Endothelial cell of umbilical vein (primary cell): ENCODE measurements around the gene ZNF524. TPM values are rescaled to one million over a fixed set of nuclear protein-coding genes. Genes with fewer than 3 reads are reported as not detected.

Source experiments
- BruUV-seq: library from RNA; stranded (reverse); fragments of 400-500 nt; replicated peaks from 2 replicates; lab custom pipeline; 2021; lab: Mats Ljungman, UMichigan
- CTCF ChIA-PET: fragments of 300-600, 350-600 bp; sonication (Branson Sonifier 250); formaldehyde crosslinking; loops from one replicate; lab custom pipeline; 2021; ENCODE audit warnings: antibody characterized with exemption, inconsistent platforms; lab: Charles Lee
- POLR2A ChIA-PET: fragments of 300-600, 350-600 bp; sonication (Branson Sonifier 250); formaldehyde crosslinking; loops from one replicate; lab custom pipeline; 2021; ENCODE audit warnings: antibody characterized with exemption, inconsistent platforms; lab: Charles Lee
- DNase-seq: peaks from one replicate; pipeline ENCODE4 v3.0.0-alpha.2; 2011; ENCODE audit warnings: low read depth, low spot score
- FAIRE-seq: peaks from 2 replicates; lab custom pipeline; 2011; peaks lifted over from hg19 to GRCh38; lab: Jason Lieb, UNC
- H2AFZ ChIP-seq: 2 replicates; pipeline ENCODE4 v1.6.0; 2012; ENCODE audit warnings: low read depth, low read length, control low read depth, inconsistent platforms
- H3K27ac ChIP-seq: 2 replicates; pipeline ENCODE4 v1.5.1; 2011; ENCODE audit warnings: low read depth, mild to moderate bottlenecking, control low read depth, low read length, moderate library complexity; ENCODE audit not compliant: insufficient read depth
- H3K27me3 ChIP-seq, 2 experiments: 2 replicates each; pipeline versions ENCODE4 v1.6.0 to v1.6.1; 2011; ENCODE audit warnings: low read length in 2 of 2, mixed read lengths in 1 of 2; ENCODE audit not compliant: control insufficient read depth in 2 of 2, insufficient read depth in 2 of 2
- H3K36me3 ChIP-seq, 2 experiments: 2 replicates in 1 of 2; 3 replicates in 1 of 2; pipeline ENCODE4 v1.5.1; 2011; ENCODE audit warnings: low read length in 2 of 2, mild to moderate bottlenecking in 1 of 2, moderate library complexity in 1 of 2; ENCODE audit not compliant: control insufficient read depth in 2 of 2, insufficient read depth in 2 of 2; ENCODE audit errors: extremely low read depth in 1 of 2
- H3K4me1 ChIP-seq: 3 replicates; pipeline ENCODE4 v1.5.1; 2011; ENCODE audit warnings: mild to moderate bottlenecking, low read length; ENCODE audit not compliant: control insufficient read depth, insufficient read depth; ENCODE audit errors: extremely low read depth
- H3K4me2 ChIP-seq: 2 replicates; pipeline ENCODE4 v1.6.1; 2011; ENCODE audit warnings: low read length, control low read depth, mixed read lengths; ENCODE audit not compliant: insufficient read depth
- H3K4me3 ChIP-seq, 3 experiments: fragments of 200-600 bp in 1 of 3; sonication (generic), shearing (Covaris generic) in 1 of 3; replicated peaks in 1 of 3; 2 replicates each; pipeline ENCODE4 v1.5.1; 2011 to 2016; ENCODE audit warnings: control low read depth in 3 of 3, low read length in 3 of 3, mild to moderate bottlenecking in 2 of 3, inconsistent platforms in 1 of 3, low read depth in 1 of 3, moderate library complexity in 1 of 3; ENCODE audit not compliant: insufficient read depth in 1 of 3
- H3K79me2 ChIP-seq: 2 replicates; pipeline ENCODE4 v1.6.0; 2012; ENCODE audit warnings: low read length, inconsistent platforms; ENCODE audit not compliant: control insufficient read depth, insufficient read depth
- H3K9ac ChIP-seq: replicated peaks from 2 replicates; pipeline ENCODE3; 2011; ENCODE audit warnings: low read length, control low read depth; ENCODE audit not compliant: insufficient read depth; ENCODE audit errors: extremely low read depth
- H3K9me1 ChIP-seq: replicated peaks from 3 replicates; pipeline ENCODE4 v1.6.0; 2011; ENCODE audit warnings: mild to moderate bottlenecking, low read length; ENCODE audit not compliant: control insufficient read depth, insufficient read depth; ENCODE audit errors: extremely low read depth
- H3K9me3 ChIP-seq: replicated peaks from 2 replicates; pipeline ENCODE4 v1.5.1; 2012; ENCODE audit warnings: low read length, inconsistent platforms; ENCODE audit not compliant: control insufficient read depth, insufficient read depth
- H4K20me1 ChIP-seq: replicated peaks from 2 replicates; pipeline ENCODE3; 2011; ENCODE audit warnings: mild to moderate bottlenecking, low read length; ENCODE audit not compliant: control insufficient read depth, insufficient read depth; ENCODE audit errors: extremely low read depth
- EZH2 ChIP-seq: IDR thresholded peaks from 2 replicates; pipeline ENCODE4 v1.6.1; 2012; ENCODE audit warnings: borderline replicate concordance, low read depth, mild to moderate bottlenecking, moderate library complexity, low read length, inconsistent platforms; ENCODE audit not compliant: severe bottlenecking
- FOS ChIP-seq: IDR thresholded peaks from 2 replicates; pipeline ENCODE4 v1.6.1; 2011; ENCODE audit warnings: mild to moderate bottlenecking, low read length, moderate library complexity, borderline replicate concordance; ENCODE audit not compliant: insufficient read depth
- GATA2 ChIP-seq: IDR thresholded peaks from 2 replicates; pipeline ENCODE4 v1.7.0; 2011; ENCODE audit warnings: low read depth, mild to moderate bottlenecking, moderate library complexity, mixed read lengths, low read length; ENCODE audit not compliant: insufficient read length, insufficient read depth
- JUN ChIP-seq: IDR thresholded peaks from 2 replicates; pipeline ENCODE4 v1.6.1; 2011; ENCODE audit warnings: borderline replicate concordance, low read depth; ENCODE audit not compliant: insufficient read length, insufficient read depth
- POLR2A ChIP-seq: IDR thresholded peaks from 2 replicates; pipeline ENCODE4 v1.6.1; 2012; ENCODE audit warnings: low read depth, mild to moderate bottlenecking, control low read depth, low read length
- POLR2AphosphoS5 ChIP-seq: IDR thresholded peaks from 2 replicates; pipeline ENCODE4 v1.6.1; 2012; ENCODE audit warnings: low read depth, mild to moderate bottlenecking, control low read depth, low read length, moderate library complexity; ENCODE audit not compliant: insufficient read depth
- dilution Hi-C: fragments of 300-500 bp; cut with MboI; formaldehyde crosslinking; loops from one replicate; pipeline ENCODE4 v1.15.0; 2019; ENCODE audit warnings: low sequenced_read_pairs; ENCODE audit not compliant: extremely low pct_ligation_motif_present
- intact Hi-C: fragments of 100-400 bp; cut with micrococcal nuclease; formaldehyde crosslinking; loops from one replicate; pipeline ENCODE4 v1.10.0; 2022
- polyA plus RNA-seq, 4 experiments: library from polyadenylated mRNA; depleted of rRNA in 3 of 4; stranded (reverse) in 3 of 4; unstranded in 1 of 4; fragments of >200 nt; gene quantifications; 2 replicates each; pipeline versions ENCODE4 v1.2.1 to v1.2.3, GENCODE V29; 2011 to 2012; ENCODE audit warnings: missing spikeins in 1 of 4
- total RNA-seq: library from RNA; stranded (reverse); gene quantifications from 2 replicates; pipeline ENCODE4 v1.2.3, GENCODE V29; 2021
- TF ChIP-seq, protein P1 (sequence below): IDR thresholded peaks from 2 replicates; pipeline ENCODE4 v1.6.1; 2011; ENCODE audit not compliant: insufficient read depth, insufficient read length
- TF ChIP-seq, protein P2 (sequence below), 2 donors: IDR thresholded peaks; 1 replicate in 1 of 2; 2 replicates in 1 of 2; pipeline ENCODE4 v1.5.1; 2011; ENCODE audit warnings: low read length in 2 of 2, mild to moderate bottlenecking in 2 of 2, moderate library complexity in 2 of 2, control low read depth in 1 of 2, inconsistent platforms in 1 of 2, low read depth in 1 of 2; ENCODE audit not compliant: insufficient read depth in 1 of 2; ENCODE audit errors: extremely low read depth in 1 of 2

The ZNF524 gene
- total and polyA plus RNA-seq, 2 donors (not counting 3 experiments of a cell fraction or from before 2014, with no cell fraction given): 15.2 to 15.4 TPM

DNA sequence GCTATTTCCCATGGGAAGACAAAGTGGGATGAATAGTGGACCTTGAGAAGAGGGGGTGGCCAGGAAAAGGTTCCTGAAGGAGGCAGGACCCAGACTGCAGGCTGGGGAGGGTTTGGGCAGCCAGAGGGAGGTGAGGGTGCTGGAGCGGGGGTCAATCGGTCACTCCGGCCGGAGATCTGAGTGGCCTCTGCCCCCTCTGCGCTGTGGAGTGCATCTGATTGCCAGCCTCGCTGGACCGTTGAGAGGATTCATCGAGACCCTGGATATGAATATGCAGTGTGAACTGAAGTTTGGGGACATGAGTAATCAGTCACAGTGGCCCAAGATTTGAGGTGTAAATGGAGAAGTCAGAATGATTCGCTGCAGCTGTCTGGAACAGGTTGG is 35.2 kb downstream of the ZNF524 start:
- intact Hi-C loops (loop anchor here (1.0 kb wide), 2 partner anchors 8 to 35 kb away; partner anchors contain the start of genes ZNF524 and ZNF581), dilution Hi-C loops (no loop called here)
- peaks cover 22% of the 10 kb centered on the region for H3K79me2 ChIP-seq
- peak overlapping the region; percentile 53 to 91 (median 64) for H3K4me3 ChIP-seq
- no peaks in the 10 kb centered on the region for H3K27me3 ChIP-seq
- peak overlapping the region; percentile 96 for H3K4me2 ChIP-seq
- H3K9me3 ChIP-seq: no peaks in the 10 kb centered on the region
- peak overlapping the region; percentile 84 for H2AFZ ChIP-seq
- DNase-seq: no peak
- no peaks in the 10 kb centered on the region for H4K20me1 ChIP-seq
- peak overlapping the region; percentile 99 for H3K9ac ChIP-seq
- H3K36me3 ChIP-seq: no peaks in the 10 kb centered on the region
- no peaks in the 10 kb centered on the region for H3K9me1 ChIP-seq
- ChIA-PET POLR2A (no interaction called here), CTCF (interaction anchor here (0.7 to 1.7 kb wide), 5 partner anchors 12 to 644 kb away, joined by 3 to 5 read pairs (median 4); partner anchors contain the start of genes CCDC106 and ZNF865)
- FAIRE-seq: no peak
- H3K27ac ChIP-seq: peak overlapping the region; percentile 93
- BruUV-seq: TSS peak; percentile 28
- TF ChIP-seq JUN (no peak), POLR2AphosphoS5 (no peak), FOS (no peak), POLR2A (no peak), GATA2 (no peak), EZH2 (no peak)
- TF ChIP-seq, protein P1, sequence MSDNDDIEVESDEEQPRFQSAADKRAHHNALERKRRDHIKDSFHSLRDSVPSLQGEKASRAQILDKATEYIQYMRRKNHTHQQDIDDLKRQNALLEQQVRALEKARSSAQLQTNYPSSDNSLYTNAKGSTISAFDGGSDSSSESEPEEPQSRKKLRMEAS: no peak
- TF ChIP-seq, protein P2, sequence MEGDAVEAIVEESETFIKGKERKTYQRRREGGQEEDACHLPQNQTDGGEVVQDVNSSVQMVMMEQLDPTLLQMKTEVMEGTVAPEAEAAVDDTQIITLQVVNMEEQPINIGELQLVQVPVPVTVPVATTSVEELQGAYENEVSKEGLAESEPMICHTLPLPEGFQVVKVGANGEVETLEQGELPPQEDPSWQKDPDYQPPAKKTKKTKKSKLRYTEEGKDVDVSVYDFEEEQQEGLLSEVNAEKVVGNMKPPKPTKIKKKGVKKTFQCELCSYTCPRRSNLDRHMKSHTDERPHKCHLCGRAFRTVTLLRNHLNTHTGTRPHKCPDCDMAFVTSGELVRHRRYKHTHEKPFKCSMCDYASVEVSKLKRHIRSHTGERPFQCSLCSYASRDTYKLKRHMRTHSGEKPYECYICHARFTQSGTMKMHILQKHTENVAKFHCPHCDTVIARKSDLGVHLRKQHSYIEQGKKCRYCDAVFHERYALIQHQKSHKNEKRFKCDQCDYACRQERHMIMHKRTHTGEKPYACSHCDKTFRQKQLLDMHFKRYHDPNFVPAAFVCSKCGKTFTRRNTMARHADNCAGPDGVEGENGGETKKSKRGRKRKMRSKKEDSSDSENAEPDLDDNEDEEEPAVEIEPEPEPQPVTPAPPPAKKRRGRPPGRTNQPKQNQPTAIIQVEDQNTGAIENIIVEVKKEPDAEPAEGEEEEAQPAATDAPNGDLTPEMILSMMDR (IDR thresholded peaks at IDR 0.05; ENCODE audit: extremely low read depth in 1 of 2, insufficient read depth in 1 of 2, low read depth in 1 of 2, low read length in 2 of 2): no peak
- peaks cover 15% of the 10 kb centered on the region for H3K4me1 ChIP-seq
